GM18951 (cell line): ENCODE measurements around the gene MAST2.
"Not testable (repeated sequence)": the region's sequence is repeated elsewhere in the genome, so short reads cannot be mapped to it uniquely, and the experiment has no call there.

Source experiments
- POLR2A ChIP-seq: IDR thresholded peaks from 4 replicates; pipeline ENCODE4 v1.6.1; 2011; ENCODE audit warnings: mild to moderate bottlenecking; ENCODE audit not compliant: insufficient read length, insufficient read depth; ENCODE audit errors: extremely low read depth
- in situ Hi-C: fragments of 300-500 bp; cut with MboI; formaldehyde crosslinking; loops from one replicate; pipeline ENCODE4 v1.12.0; 2022; ENCODE audit warnings: low sequenced_read_pairs, mixed read lengths, inconsistent platforms; ENCODE audit not compliant: unreplicated experiment

MAST2 gene

GRCh38 chr1:46039571-46040052 is 236.2 kb downstream of the MAST2 start:
- no peak for TF ChIP-seq POLR2A
- in situ Hi-C loops, result no loop called here

DNA sequence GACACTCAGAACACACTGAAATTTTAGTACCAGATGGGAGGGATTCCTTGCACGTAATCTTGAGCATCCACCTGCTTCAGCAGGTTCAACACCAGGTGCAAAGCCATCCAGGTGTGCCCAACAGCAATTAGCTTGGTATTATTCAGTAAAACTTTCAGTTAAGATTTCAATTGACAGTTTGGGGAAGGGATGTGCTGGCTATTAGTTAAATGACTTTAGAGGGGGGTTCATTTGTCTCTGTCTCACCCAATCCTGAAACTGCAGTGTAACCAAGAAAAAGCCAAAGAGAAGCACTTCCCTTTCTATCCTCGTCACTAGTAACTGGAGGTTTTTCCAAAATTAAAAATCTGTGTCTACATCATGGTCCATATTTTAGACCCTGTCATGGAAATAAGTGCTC is 238.1 kb downstream of the MAST2 start:
- TF ChIP-seq POLR2A, result no peak
- in situ Hi-C loops, result no loop called here

DNA sequence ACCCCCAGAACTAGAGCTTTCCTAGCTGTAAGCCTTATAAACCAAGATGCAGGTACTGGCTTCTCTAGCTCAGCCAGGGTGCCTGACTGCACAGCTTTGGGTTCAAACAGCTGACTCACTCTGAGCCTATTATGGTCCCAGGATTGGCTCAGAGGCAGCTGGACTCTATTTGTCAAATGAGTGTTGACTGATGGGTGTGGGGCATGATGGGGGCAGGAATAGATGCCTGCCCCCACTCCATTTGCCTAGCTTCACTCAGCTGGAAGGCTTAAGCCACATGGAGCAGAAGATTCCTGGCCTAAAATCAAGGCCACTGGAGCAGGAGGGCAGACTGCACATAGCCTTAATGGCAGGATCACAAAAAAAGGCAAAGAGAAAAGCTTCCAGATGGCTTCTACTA is 238.6 kb downstream of the MAST2 start:
- in situ Hi-C loops, result no loop called here
- no peak for TF ChIP-seq POLR2A

DNA sequence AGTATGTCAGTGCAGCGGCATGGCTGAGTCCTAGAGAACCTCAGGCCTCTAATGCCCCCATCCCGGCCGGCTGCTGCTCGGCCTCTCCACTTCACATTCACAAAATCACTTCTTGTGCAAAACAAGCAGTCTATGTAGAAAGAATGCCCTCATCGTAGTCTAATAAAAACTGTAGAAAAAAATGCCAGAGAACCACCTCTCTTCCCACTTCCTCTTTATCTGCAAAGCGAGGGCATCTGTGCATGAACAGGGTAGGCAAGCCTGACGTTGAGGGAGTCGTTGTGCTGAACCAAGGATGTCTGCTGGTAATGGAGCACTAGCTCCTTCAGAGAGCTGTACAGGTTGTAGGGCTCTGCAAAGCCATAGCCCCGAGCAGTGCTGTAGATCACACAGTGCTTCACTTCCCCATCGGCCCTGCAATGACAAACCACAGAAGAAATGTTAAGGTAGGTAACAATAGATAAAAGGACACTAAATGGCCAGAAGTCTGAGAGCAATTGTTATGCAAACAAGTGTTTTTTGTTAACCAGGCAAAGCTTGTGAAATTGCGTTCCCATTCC is 240.1 kb downstream of the MAST2 start:
- in situ Hi-C loops, result no loop called here
- peak; percentile 23 for TF ChIP-seq POLR2A

GRCh38 chr1:46044116-46044515 is 240.7 kb downstream of the MAST2 start:
- in situ Hi-C loops, result no loop called here
- TF ChIP-seq POLR2A, result no peak

DNA sequence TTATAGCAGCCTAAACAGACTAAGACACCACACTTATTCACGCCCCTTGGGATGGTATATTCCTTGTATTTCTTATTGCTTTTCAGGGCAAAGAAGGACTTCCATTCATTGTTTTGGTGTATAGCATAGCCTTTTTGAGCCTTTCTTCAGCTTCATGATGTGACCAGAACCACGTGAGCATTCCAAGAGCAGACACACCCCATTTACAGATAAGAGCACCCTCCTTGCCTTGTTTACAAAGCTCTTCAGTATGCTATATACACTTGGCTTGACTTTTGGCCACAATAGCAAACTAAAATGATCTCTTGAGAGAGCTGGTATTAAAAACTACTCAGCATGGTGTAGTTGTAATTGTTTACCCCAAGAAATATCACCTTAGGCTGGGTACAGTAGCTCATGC is 250.3 kb downstream of the MAST2 start:
- no peak for TF ChIP-seq POLR2A
- in situ Hi-C loops, result no loop called here

GRCh38 chr1:46056325-46056724 is 252.9 kb downstream of the MAST2 start:
- TF ChIP-seq POLR2A, result no peak
- in situ Hi-C loops, result no loop called here

GRCh38 chr1:46057215-46057614 is 253.8 kb downstream of the MAST2 start:
- in situ Hi-C loops, result not testable (repeated sequence)

DNA sequence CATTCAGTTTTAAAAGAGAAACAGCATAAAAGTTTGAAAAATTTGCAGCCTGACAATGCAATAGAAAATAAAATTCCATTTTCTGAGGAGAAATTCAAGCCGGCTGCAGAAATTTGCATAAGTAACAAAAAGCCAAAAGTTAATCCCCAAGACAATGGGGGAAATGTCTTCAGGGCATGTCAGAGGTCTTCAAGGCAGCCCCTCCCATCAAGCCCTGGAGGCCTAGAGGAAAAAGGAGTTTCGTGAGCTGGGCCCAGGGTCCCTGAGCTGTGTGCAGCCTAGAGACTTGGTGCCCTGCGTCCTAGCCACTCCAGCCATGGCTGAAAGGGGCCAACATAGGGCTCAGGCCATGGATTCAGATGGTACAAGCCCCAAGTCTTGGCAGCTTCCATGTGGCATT is 254.4 kb downstream of the MAST2 start:
- in situ Hi-C loops, result no loop called here

DNA sequence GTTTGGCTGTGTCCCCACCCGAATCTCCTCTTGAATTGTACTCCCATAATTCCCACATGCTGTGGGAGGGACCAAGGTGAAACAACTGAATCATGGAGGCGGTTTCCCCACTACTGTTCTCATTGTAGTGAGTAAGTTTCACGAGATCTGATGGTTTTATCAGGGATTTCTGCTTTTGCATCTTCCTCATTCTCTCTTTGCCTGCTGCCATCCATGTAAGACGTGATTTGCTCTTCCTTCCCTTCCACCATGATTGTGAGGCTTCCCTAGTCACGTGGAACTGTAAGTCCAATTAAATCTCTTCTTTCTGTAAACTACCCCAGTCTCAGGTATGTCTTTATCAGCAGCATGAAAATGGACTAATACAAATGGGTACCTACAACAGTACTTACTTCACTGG is 255.5 kb downstream of the MAST2 start:
- in situ Hi-C loops, result no loop called here

More for the DNA sequence above, 254.4 kb downstream of the MAST2 start:
- TF ChIP-seq POLR2A, result no peak

GRCh38 chr1:46061146-46061545 is 257.7 kb downstream of the MAST2 start:
- TF ChIP-seq POLR2A, result no peak
- in situ Hi-C loops, result no loop called here

More for the DNA sequence above, 255.5 kb downstream of the MAST2 start:
- no peak for TF ChIP-seq POLR2A

GRCh38 chr1:46062651-46063319 is 259.4 kb downstream of the MAST2 start:
- in situ Hi-C loops, result no loop called here

GRCh38 chr1:46064708-46065107 is 261.3 kb downstream of the MAST2 start:
- TF ChIP-seq POLR2A, result no peak
- in situ Hi-C loops, result no loop called here

More at GRCh38 chr1:46062651-46063319, 259.4 kb downstream of the MAST2 start:
- no peak for TF ChIP-seq POLR2A

- in situ Hi-C loops, result no loop called here
- TF ChIP-seq POLR2A, result no peak
Observed at GRCh38 chr1:46065405-46065804, 262.0 kb downstream of the MAST2 start.
